ENCODE measurements around the gene GALNT15.

- TF ChIP-seq, protein P1, sequence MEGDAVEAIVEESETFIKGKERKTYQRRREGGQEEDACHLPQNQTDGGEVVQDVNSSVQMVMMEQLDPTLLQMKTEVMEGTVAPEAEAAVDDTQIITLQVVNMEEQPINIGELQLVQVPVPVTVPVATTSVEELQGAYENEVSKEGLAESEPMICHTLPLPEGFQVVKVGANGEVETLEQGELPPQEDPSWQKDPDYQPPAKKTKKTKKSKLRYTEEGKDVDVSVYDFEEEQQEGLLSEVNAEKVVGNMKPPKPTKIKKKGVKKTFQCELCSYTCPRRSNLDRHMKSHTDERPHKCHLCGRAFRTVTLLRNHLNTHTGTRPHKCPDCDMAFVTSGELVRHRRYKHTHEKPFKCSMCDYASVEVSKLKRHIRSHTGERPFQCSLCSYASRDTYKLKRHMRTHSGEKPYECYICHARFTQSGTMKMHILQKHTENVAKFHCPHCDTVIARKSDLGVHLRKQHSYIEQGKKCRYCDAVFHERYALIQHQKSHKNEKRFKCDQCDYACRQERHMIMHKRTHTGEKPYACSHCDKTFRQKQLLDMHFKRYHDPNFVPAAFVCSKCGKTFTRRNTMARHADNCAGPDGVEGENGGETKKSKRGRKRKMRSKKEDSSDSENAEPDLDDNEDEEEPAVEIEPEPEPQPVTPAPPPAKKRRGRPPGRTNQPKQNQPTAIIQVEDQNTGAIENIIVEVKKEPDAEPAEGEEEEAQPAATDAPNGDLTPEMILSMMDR (conservative IDR thresholded peaks at IDR 0.05; ENCODE audit: low read length) = no peak
- TF ChIP-seq EZH2phosphoT487 (IDR thresholded peaks at IDR 0.05; ENCODE audit: borderline replicate concordance) = no peak
Measured at GRCh38 chr3:16219777-16220176, 45.3 kb downstream of the GALNT15 start.
